ENCODE measurements around the gene ORAI1.

The ORAI1 gene

GRCh38 chr12:121610239-121611149 lies 15.8 kb upstream of the ORAI1 start:
- DNase-seq (ENCODE audit: low read depth) = no peak
- TF ChIP-seq CTCF (IDR thresholded peaks at IDR 0.05; ENCODE audit: low read depth, low read length, missing control alignments) = no peak
- H3K4me3 ChIP-seq (ENCODE audit: low read depth, low read length) = no peak overlapping the region

- no peak for TF ChIP-seq CTCF (IDR thresholded peaks at IDR 0.05; ENCODE audit: low read depth, low read length, missing control alignments)
- no peak overlapping the region for H3K4me3 ChIP-seq (ENCODE audit: low read depth, low read length)
- DNase-seq (ENCODE audit: low read depth) = no peak
Observed at GRCh38 chr12:121611306-121611705, 15.0 kb upstream of the ORAI1 start.

- TF ChIP-seq CTCF (IDR thresholded peaks at IDR 0.05; ENCODE audit: low read depth, low read length, missing control alignments) = no peak
- no peak for DNase-seq (ENCODE audit: low read depth)
- no peak overlapping the region for H3K4me3 ChIP-seq (ENCODE audit: low read depth, low read length)
Observed at GRCh38 chr12:121613462-121613861, 12.9 kb upstream of the ORAI1 start.

GRCh38 chr12:121614872-121615467 lies 11.4 kb upstream of the ORAI1 start:
- TF ChIP-seq CTCF (IDR thresholded peaks at IDR 0.05; ENCODE audit: low read depth, low read length, missing control alignments) = no peak
- H3K4me3 ChIP-seq (ENCODE audit: low read depth, low read length) = no peak overlapping the region
- no peak for DNase-seq (ENCODE audit: low read depth)

- DNase-seq (ENCODE audit: low read depth) = no peak
- TF ChIP-seq CTCF (IDR thresholded peaks at IDR 0.05; ENCODE audit: low read depth, low read length, missing control alignments) = no peak
- no peak overlapping the region for H3K4me3 ChIP-seq (ENCODE audit: low read depth, low read length)
Observed at GRCh38 chr12:121618659-121619233, 7.6 kb upstream of the ORAI1 start.

- DNase-seq (ENCODE audit: low read depth) = no peak
- TF ChIP-seq CTCF (IDR thresholded peaks at IDR 0.05; ENCODE audit: low read depth, low read length, missing control alignments) = no peak
- no peak overlapping the region for H3K4me3 ChIP-seq (ENCODE audit: low read depth, low read length)
Observed at GRCh38 chr12:121620333-121620891, 5.9 kb upstream of the ORAI1 start.
